NCI-H2227 treated with DMSO at 0.1 percent for 48 hours (cell line): ENCODE results near the gene NCSTN.

Experiments
- DNase-seq: peaks from one replicate; lab custom pipeline; 2025; lab: John Stamatoyannopoulos, UW

The NCSTN gene

GRCh38 chr1:160342953-160343869, at the start of gene NCSTN, which contains the start of gene COPA:
Gene NCSTN, plus strand, starts transcription at chr1:160343383. Its CDS starts 14 bp downstream, at chr1:160343397.
Gene COPA, minus strand, starts transcription at chr1:160343250. Its CDS starts 80 bp downstream, at chr1:160343170.
- DNase-seq, result peak; percentile 89

DNA sequence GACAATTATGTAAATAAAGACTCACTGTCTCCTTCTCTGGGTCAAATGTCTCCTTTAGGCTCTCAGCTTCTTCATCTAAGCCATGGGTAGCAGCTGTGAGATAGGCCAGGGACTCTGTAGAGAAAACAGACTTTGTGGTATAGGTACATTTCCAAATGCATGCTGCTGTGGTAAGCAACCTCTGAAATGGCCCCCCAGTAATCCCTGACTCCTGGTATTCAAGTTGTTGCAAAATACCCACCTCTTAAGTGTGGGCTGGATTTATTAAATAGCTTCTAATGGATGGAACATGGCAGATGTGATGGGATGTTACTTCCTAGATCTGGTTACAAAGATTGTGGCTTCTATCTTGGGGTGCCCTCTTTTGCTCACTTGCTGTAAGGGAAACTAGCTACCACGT, 47.1 kb upstream of the NCSTN start:
- no peak for DNase-seq

GRCh38 chr1:160300173-160300572, 43.0 kb upstream of the NCSTN start:
- DNase-seq, result no peak

- DNase-seq, result no peak
These were observed 35.9 kb upstream of the NCSTN start for GRCh38 chr1:160307118-160307791.

- no peak for DNase-seq
These were observed 34.6 kb upstream of the NCSTN start for GRCh38 chr1:160308451-160309184.

GRCh38 chr1:160309185-160309557, 34.0 kb upstream of the NCSTN start:
- no peak for DNase-seq

DNA sequence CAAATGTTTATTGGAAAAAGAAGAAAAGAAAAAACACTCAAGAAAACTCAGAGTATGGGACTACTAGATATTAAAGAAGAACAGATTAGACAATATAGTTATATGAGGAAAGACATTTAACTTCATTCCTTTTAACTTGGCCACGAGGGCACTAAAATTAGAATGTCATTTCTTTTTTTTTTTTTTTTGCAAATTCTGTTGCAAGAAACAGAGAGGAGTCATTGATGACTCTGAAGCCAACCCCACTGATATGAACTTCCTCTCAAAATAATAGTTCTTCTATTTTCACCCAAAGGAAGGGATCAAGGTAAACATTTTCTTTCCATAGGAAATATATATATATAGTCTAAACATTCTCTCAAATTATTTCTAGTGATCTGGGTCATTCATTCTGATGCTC, 33.6 kb upstream of the NCSTN start:
- no peak for DNase-seq

GRCh38 chr1:160315359-160315758, 27.8 kb upstream of the NCSTN start:
- no peak for DNase-seq

- DNase-seq, result no peak
These were observed 20.4 kb upstream of the NCSTN start for GRCh38 chr1:160322831-160323230.

GRCh38 chr1:160325252-160325651, 17.9 kb upstream of the NCSTN start:
- DNase-seq, result no peak

GRCh38 chr1:160326418-160326817, 16.8 kb upstream of the NCSTN start:
- no peak for DNase-seq

DNA sequence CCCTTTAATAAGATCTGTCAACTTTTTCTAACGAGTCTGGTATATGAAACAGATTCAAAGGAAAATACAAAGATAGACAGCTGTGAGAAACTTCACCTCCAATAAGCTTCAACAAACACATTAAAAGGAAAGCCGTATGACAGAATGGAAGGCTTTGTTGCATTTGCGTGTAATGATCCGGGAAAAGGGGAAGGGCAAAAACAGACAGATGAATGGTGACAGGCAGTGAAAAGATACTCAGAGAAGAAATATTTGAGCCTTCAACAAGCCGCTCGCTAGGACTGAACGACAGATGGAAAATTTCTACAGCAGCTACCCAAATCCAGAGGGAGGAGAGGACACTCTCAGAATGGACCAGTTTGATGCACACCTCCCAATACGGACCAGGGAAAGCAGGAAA, 15.0 kb upstream of the NCSTN start:
- DNase-seq, result no peak

DNA sequence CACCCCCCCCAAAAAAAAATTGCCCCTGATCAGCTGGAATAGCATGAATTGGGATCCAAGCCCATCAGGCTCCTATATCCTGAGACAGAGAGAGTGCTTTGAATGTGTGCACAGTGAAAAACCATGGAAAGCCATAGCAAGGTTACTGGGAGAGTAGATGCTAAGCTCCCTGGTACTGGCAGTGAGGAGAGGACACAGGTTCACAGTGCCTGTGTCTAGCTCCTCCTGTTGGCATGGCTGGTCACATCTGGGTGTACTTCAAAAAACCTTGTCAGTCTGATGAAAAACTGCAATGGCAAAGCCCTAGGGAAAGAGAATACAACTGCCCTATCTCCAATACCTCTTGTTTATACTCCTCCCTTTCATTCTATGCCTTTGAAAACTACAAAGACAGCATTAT, 13.1 kb upstream of the NCSTN start:
- no peak for DNase-seq

DNA sequence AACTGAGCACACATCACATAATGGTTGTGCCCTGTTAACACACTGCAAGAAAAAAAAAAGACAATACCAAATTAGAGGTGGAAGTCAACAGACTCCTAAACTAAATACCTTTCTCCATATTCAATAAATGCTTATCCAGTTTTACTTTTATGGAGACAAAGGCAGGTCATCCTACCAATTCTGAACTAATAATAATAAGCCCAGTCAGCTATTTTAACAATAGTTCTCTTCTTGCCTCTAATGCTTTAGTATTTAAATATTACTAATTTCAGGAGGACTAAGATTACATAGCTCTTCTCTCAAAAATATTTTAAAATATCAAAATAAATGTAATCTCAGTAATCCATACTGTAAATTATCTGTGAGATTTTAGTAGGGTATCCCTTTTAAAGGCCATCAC, 10.7 kb upstream of the NCSTN start:
- no peak for DNase-seq

- no peak for DNase-seq
These were observed 4.6 kb upstream of the NCSTN start for GRCh38 chr1:160338580-160338979.

GRCh38 chr1:160340146-160340545, 3.0 kb upstream of the NCSTN start:
- DNase-seq, result no peak

DNA sequence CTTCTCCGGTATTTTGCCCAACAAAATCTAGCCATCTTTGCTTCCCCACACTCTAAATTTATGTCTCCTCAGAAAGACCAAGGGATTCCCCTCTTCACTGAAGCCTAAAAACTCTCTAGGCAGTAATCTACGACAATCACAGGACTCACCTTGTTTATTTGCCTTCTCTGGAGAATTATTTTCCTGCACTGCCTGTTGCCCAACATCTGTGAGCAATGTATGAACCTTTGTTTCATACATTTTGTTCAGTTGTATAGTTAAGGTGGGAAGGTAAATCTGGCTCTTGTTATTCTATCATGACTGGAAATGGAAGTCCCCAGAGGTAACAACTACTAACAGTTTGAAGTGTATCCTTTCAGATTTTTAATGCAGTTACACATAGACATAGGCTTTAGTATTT, 2.3 kb upstream of the NCSTN start:
- no peak for DNase-seq

GRCh38 chr1:160342526-160342925, 657 bp upstream of the NCSTN start:
- DNase-seq, result no peak

GRCh38 chr1:160344241-160344640, 1.1 kb downstream of the NCSTN start:
- no peak for DNase-seq

DNA sequence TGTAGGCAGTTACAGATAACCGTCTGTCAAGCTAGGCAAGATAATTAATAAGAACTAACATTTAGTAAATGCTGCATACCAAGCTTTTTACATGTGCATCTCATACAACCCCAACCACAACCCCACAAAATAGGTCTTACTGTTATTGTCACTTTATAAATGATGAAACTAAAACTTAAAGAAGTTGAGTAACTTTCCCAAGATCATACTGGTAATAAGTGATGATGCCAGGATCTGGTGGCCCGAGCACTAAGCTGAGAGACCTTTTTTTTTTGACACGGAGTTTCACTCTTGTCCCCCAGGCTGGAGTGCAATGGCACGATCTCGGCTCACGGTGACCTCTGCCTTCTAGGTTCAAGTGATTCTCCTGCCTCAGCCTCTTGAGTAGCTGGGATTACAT, 1.8 kb downstream of the NCSTN start:
- no peak for DNase-seq

- DNase-seq, result no peak
These were observed 3.3 kb downstream of the NCSTN start for GRCh38 chr1:160346463-160346862.

DNA sequence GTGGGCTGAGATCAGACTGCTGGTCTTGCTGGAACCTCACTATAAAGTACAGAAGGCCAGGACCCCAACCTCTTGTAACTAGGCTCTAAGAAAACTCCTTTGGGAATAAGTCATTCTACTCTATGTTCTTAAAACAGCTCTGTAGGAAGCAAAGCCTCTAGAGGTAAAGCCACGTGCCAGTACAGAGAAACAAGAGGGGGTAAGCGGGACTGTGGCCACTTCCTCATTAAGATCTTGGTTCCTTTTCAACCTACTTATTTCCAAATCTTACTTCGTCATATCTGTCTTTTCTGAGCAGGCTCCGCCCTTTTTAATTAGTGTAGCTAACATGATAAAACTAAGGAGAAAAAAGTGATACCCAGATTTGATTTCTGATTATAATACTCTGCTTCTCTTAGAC, 3.8 kb downstream of the NCSTN start:
- no peak for DNase-seq

GRCh38 chr1:160351629-160352028, 8.4 kb downstream of the NCSTN start:
- DNase-seq, result no peak
